Measurements from ENCODE around the gene BUB1B.

The BUB1B gene

GRCh38 chr15:40233727-40234577 is 73.1 kb downstream of the BUB1B start:
- intact Hi-C loops (cut with DNase I), result no loop called here
- DNase-seq, result peak in 2 of 42 donors; percentile 36 to 41

GRCh38 chr15:40234783-40235182 is 73.9 kb downstream of the BUB1B start:
- intact Hi-C loops (cut with DNase I), result no loop called here
- peak in 8 of 42 donors; percentile 20 to 63 (median 45) for DNase-seq

GRCh38 chr15:40235201-40235885 is 74.5 kb downstream of the BUB1B start:
- peak in 5 of 42 donors; percentile 39 to 52 (median 46) for DNase-seq
- intact Hi-C loops (cut with DNase I), result no loop called here

GRCh38 chr15:40238532-40239403 is 77.9 kb downstream of the BUB1B start, which contains the start of gene PAK6:
Gene PAK6, plus strand, starts transcription at chr15:40239063. Its CDS starts 25,723 bp downstream, at chr15:40264786.
- intact Hi-C loops (cut with DNase I), result no loop called here
- peak; percentile 60 to 96 (median 84) for DNase-seq

DNA sequence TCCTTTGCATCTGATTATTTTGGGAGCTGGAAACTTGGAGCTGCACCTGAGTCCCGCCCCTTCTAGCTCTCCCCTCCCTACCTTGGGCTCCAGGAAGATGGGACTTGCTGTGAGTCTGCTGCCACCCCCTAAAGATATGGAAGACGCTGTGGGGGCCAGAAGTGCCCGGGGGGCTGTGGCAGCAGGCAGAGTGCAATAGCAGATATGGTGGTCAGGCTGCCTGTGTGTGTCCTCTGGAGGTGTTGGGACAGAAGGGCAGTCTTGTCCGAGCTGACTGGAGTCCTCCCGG is 78.5 kb downstream of the BUB1B start:
- intact Hi-C loops (cut with DNase I), result no loop called here

GRCh38 chr15:40239693-40240618 is 79.1 kb downstream of the BUB1B start:
- intact Hi-C loops (cut with DNase I), result no loop called here
- peak in 12 of 42 donors; percentile 17 to 59 (median 34) for DNase-seq

More for the DNA sequence above, 78.5 kb downstream of the BUB1B start:
- DNase-seq, result no peak

DNA sequence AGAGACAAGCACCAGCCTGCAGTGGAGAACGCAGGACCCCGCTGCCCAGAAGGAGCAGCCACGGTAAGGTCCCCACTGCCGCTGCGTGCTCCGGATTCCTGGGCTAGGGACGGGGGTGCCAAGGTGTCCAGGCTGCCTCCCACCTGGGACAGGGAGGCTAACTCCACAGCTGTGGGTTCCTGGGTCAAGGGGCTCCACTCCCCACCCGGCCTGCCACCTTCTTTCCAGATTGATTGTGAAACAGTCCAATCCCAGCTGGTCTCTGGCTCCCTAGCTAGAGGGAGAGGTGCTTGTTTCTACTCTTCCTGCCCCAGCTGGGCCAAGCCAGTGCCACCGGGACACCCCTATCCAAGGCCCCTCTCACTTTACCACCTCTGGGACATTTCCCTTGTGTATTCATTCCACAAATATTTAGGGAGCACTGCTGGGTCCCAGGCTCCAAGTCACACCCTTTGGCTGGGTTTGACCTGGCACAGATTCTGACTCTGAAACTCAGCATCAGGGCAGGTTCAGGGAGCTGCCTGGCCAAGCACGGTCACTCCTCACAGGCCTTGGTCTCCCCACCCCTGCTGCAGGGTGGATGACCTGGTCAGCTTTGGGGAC is 79.9 kb downstream of the BUB1B start:
- intact Hi-C loops (cut with DNase I), result no loop called here
- DNase-seq, result peak in 6 of 42 donors; percentile 17 to 36 (median 27)

DNA sequence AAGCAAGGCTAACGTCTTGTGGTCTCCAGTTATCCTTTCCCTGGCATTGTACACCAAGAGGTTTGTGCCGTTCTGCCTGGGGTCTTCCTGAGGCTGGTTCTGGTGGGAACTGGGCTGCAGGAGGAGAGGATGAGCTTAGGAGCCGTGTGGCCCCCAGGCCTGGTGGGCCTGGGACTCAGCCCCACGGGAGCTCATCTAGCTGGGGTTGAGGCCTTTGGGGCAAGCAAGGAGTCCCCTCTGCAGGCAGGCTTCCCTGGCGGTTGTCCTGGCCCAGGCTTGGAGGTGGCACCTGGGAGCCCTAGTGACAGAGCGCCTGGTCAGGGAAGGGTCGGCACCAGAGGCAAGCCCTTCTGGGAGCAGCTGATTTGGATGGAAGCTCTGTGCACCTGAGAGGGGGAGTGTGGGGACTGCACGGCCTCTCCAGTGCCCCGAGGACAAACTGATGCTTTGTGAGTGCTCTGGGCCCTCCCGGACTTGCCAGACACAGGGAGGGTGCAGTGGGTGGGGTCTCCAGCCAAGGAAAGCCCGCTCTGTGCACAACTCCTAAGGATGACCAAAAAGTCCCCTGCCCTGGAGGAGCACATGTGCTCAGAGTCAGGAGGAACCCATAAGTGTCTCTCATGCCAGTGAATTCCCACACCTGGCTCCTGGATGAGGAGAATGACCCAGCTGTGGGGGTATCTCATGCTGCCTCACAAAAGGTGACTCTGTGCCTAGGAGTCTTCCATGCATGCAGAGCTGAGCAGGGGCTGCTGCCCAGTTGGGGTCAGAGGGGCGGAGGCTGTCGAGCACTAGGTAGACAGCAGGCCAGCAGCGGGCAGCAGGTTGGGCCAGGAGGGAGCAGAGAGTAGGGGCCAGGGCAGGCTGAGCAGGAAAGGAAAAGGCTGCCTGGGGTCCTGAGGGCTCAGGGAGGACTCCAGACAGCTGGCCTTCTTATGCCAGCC is 80.7 kb downstream of the BUB1B start:
- intact Hi-C loops (cut with DNase I), result no loop called here
- DNase-seq, result peak in 5 of 42 donors; percentile 5 to 34 (median 24)

- intact Hi-C loops (cut with DNase I), result no loop called here
These were observed 81.3 kb downstream of the BUB1B start for GRCh38 chr15:40242213-40242599.

GRCh38 chr15:40242601-40243000 is 81.7 kb downstream of the BUB1B start:
- DNase-seq, result peak in 3 of 42 donors; percentile 3 to 26 (median 15)
- intact Hi-C loops (cut with DNase I), result no loop called here

More at GRCh38 chr15:40242213-40242599, 81.3 kb downstream of the BUB1B start:
- no peak for DNase-seq

- intact Hi-C loops (cut with DNase I), result no loop called here
- peak in 5 of 42 donors; percentile 3 to 37 (median 23) for DNase-seq
These were observed 82.4 kb downstream of the BUB1B start for GRCh38 chr15:40243126-40243810.

DNA sequence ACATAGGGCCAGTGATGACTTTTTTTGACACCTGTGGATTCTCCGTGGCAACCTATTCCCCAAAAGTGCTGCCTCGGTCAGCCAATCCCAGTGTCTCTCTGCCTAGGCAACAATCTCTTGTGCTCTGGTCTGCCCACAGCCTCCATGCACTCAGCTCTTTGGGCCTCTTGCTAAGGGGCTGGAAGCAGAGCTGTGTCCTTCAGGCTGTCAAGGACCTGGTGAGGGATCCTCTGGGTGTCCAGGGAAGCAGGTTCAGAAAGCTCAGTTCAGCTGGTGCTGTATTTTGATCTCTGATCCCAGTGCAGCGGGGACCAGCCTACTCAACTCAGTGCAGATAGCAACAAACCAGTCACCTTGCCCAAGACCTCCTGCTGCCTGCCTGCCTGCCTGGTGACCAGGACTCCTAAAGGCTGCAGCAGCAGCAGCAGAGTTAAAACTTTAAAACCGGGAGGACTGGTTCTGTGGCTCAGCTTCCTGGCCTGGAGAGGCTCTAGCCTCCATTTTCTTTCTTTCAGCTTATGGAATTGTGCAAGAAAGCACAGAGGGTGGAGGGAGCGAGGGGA is 84.2 kb downstream of the BUB1B start:
- intact Hi-C loops (cut with DNase I), result no loop called here
- peak in 7 of 42 donors; percentile 1 to 25 (median 9) for DNase-seq

DNA sequence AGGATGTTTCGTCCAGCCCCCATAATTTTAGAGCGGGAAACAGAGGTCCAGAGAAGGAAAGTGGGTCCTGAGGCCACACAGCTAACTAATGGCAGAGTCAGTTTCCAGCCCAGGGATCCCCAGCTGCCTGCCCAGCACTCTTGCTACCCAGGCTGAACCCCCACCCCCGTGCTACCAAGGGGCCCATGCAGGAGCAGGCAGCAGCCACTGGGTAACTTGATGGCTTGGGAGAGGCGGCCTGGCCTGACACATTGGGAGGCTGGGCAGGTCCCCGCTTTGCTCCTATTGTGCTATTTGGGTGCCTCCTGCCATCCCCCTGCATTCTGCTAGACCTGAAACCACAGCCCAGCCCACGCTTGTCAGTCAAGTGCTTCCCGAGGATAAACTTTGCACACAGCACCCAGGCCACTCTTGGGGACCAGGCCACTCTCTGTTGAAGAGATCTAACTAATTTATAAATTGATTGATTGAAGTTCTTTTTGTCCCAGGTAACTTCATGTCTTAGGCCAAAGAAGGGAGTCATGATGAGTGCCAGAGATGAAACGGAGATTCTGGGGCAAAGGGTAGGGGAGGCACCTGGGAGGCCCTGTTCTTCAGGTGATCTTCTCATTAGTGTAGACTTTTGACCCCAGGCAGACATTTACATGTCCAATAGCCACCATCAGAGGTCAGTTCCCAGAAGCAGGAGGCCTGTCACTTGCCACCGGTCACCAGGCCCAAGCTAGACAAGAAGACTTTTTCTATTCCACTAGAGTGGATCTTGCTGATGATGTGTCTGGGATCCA is 85.0 kb downstream of the BUB1B start:
- intact Hi-C loops (cut with DNase I), result no loop called here
- DNase-seq, result peak in 7 of 42 donors; percentile 4 to 37 (median 10)

- intact Hi-C loops (cut with DNase I), result no loop called here
- peak in 5 of 42 donors; percentile 6 to 18 (median 9) for DNase-seq
These were observed 85.8 kb downstream of the BUB1B start for GRCh38 chr15:40246496-40247280.
